Testis (tissue), 2 donors: ENCODE results near the gene CAMKK2.

Experiments
- POLR2A ChIP-seq: fragments of 450-650 bp; IDR thresholded peaks from one replicate; pipeline ENCODE4 v1.6.1; 2017; ENCODE audit warnings: antibody characterized with exemption, mild to moderate bottlenecking, moderate library complexity
- TF ChIP-seq, protein P1 (sequence below), 3 experiments: fragments of 450-650 bp in 2 of 3; fragments of 200-600 bp in 1 of 3; sonication (generic) in 1 of 3; IDR thresholded peaks; one replicate each; pipeline ENCODE4 v1.5.1; 2016 to 2019; ENCODE audit warnings: antibody characterized with exemption in 3 of 3, mild to moderate bottlenecking in 2 of 3, moderate library complexity in 1 of 3

DNA sequence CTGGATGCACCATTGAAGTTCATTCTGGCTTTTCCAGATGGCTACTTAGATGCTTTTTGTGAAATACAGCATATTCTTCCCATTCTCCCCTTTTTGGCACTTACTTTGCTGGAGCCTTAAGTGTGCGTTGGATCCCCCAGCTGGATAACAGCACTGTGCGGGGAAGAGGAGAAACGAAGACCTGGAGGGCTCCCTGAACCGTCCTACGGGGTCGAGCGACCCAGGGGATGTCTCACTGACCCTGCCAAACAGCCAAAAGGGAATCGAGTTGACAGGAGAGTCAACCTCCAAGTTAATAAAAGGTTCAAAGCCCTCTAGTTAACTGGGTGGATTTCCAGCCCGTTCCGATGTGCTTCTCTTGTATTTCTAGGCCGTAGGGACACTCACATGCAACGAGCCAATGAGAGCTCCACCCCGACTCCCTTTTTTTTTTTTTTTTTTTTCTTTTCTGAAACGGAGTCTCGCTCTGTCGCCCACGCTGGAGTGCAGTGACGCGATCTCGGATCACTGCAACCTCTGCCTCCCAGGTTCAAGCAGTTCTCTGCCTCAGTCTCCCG lies 1.0 kb upstream of the CAMKK2 start:
- TF ChIP-seq, protein P1, sequence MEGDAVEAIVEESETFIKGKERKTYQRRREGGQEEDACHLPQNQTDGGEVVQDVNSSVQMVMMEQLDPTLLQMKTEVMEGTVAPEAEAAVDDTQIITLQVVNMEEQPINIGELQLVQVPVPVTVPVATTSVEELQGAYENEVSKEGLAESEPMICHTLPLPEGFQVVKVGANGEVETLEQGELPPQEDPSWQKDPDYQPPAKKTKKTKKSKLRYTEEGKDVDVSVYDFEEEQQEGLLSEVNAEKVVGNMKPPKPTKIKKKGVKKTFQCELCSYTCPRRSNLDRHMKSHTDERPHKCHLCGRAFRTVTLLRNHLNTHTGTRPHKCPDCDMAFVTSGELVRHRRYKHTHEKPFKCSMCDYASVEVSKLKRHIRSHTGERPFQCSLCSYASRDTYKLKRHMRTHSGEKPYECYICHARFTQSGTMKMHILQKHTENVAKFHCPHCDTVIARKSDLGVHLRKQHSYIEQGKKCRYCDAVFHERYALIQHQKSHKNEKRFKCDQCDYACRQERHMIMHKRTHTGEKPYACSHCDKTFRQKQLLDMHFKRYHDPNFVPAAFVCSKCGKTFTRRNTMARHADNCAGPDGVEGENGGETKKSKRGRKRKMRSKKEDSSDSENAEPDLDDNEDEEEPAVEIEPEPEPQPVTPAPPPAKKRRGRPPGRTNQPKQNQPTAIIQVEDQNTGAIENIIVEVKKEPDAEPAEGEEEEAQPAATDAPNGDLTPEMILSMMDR (IDR thresholded peaks at IDR 0.05), result no peak
- TF ChIP-seq POLR2A, result no peak
